HEK293T (cell line): ENCODE measurements around the gene TAS2R60.

Source experiments
- CTCF ChIA-PET: fragments of 350-600 bp; formaldehyde crosslinking; extraction: SDS; loops from one replicate; lab custom pipeline; 2021; ENCODE audit warnings: antibody characterized with exemption, inconsistent platforms; lab: Yijun Ruan, JAX
- POLR2A ChIA-PET: fragments of 350-600 bp; formaldehyde crosslinking; extraction: SDS; loops from one replicate; lab custom pipeline; 2020; ENCODE audit warnings: antibody characterized with exemption, inconsistent platforms; lab: Yijun Ruan, JAX
- DNase-seq: peaks from one replicate; pipeline ENCODE4 v3.0.0; 2012; ENCODE audit warnings: mixed read lengths; ENCODE audit errors: extremely low spot score
- ARNT ChIP-seq: fragments of 450-650 bp; IDR thresholded peaks from 2 replicates; pipeline ENCODE4 v1.6.1; 2017; ENCODE audit warnings: mild to moderate bottlenecking
- BHLHE40 ChIP-seq: fragments of 450-650 bp; IDR thresholded peaks from 2 replicates; pipeline ENCODE4 v1.6.1; 2016; ENCODE audit warnings: mild to moderate bottlenecking, moderate library complexity, borderline replicate concordance
- CTBP1 ChIP-seq: fragments of 450-650 bp; IDR thresholded peaks from 2 replicates; pipeline ENCODE4 v1.6.1; 2016; ENCODE audit warnings: borderline replicate concordance
- ELF4 ChIP-seq: fragments of 450-650 bp; IDR thresholded peaks from 2 replicates; pipeline ENCODE4 v1.6.1; 2017; ENCODE audit warnings: antibody characterized with exemption
- FOXA1 ChIP-seq: fragments of 450-650 bp; IDR thresholded peaks from 2 replicates; pipeline ENCODE4 v1.6.1; 2016; ENCODE audit warnings: mild to moderate bottlenecking
- FOXK2 ChIP-seq: fragments of 450-650 bp; IDR thresholded peaks from 2 replicates; pipeline ENCODE4 v1.6.1; 2016; ENCODE audit warnings: mild to moderate bottlenecking
- FOXM1 ChIP-seq: fragments of 450-650 bp; IDR thresholded peaks from 2 replicates; pipeline ENCODE4 v1.6.1; 2017; ENCODE audit warnings: mild to moderate bottlenecking, borderline replicate concordance
- HDGF ChIP-seq: fragments of 450-650 bp; IDR thresholded peaks from 2 replicates; pipeline ENCODE4 v1.6.1; 2017; ENCODE audit warnings: antibody characterized with exemption, borderline replicate concordance
- L3MBTL2 ChIP-seq: fragments of 450-650 bp; conservative IDR thresholded peaks from 2 replicates; pipeline ENCODE4 v1.6.1; 2016; ENCODE audit warnings: mild to moderate bottlenecking
- LEF1 ChIP-seq: fragments of 450-650 bp; IDR thresholded peaks from 2 replicates; pipeline ENCODE4 v1.6.1; 2017; ENCODE audit warnings: mild to moderate bottlenecking, borderline replicate concordance
- NFRKB ChIP-seq: fragments of 450-650 bp; IDR thresholded peaks from 2 replicates; pipeline ENCODE4 v1.6.1; 2016; ENCODE audit warnings: mild to moderate bottlenecking, moderate library complexity
- SP1 ChIP-seq: fragments of 450-650 bp; IDR thresholded peaks from 2 replicates; pipeline ENCODE4 v1.6.1; 2017
- SUZ12 ChIP-seq: fragments of 450-650 bp; IDR thresholded peaks from 2 replicates; pipeline ENCODE4 v1.6.1; 2016; ENCODE audit warnings: mild to moderate bottlenecking
- TARDBP ChIP-seq: fragments of 450-650 bp; IDR thresholded peaks from 2 replicates; pipeline ENCODE4 v1.6.1; 2016
- ZNF384 ChIP-seq: fragments of 450-650 bp; IDR thresholded peaks from 2 replicates; pipeline ENCODE4 v1.6.1; 2016
- TF ChIP-seq, protein P1 (sequence below): fragments of 450-650 bp; IDR thresholded peaks from 2 replicates; pipeline ENCODE4 v1.6.1; 2016

The TAS2R60 gene

DNA sequence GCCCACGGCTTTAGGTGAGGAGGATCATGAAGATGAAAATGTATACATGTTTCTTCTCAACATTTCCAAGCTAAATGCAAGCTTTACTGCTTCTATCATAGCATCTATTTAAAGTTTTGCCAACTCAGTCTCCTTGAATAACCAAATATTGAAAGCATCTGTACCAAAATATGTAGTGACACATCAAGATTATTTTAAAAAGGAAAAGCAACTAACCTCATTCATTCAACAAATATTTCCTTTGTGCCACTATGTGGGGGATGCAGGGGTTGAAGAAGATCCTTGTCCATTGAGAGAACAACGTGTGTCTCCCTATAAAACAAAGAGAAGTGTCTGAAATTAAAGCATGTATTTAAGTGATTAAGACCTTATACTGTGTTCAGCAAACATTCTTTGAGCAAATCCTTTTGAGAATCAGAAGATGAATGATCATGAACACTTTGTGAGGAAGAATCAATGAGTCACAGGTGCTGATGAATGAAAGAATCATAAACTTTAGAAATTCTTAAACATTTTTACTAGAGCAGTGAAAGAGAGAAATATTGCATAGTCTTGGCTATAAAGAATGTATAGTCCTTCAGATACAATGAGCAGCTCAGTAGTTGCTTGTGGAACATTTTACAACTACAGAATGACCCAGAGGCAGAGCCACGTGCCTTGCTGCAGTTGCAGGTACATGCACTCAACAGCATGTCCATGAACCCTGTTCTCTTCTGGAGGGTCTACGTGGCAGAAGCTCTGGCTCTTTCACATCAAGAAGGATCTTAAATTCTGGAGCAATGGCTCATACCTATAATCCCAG, 13.9 kb downstream of the TAS2R60 start:
- TF ChIP-seq FOXM1, result no peak
- no peak for TF ChIP-seq LEF1
- no peak for TF ChIP-seq ARNT
- no peak for TF ChIP-seq CTBP1
- no peak for TF ChIP-seq SUZ12
- no peak for TF ChIP-seq FOXK2
- TF ChIP-seq SP1, result no peak
- TF ChIP-seq TARDBP, result no peak
- TF ChIP-seq ZNF384, result no peak
- no peak for TF ChIP-seq BHLHE40
- no peak for TF ChIP-seq ELF4
- no peak for TF ChIP-seq NFRKB
- TF ChIP-seq FOXA1, result no peak
- TF ChIP-seq L3MBTL2, result no peak
- TF ChIP-seq HDGF, result no peak
- POLR2A ChIA-PET, result no interaction called here
- no peak for DNase-seq
- CTCF ChIA-PET, result no interaction called here

DNA sequence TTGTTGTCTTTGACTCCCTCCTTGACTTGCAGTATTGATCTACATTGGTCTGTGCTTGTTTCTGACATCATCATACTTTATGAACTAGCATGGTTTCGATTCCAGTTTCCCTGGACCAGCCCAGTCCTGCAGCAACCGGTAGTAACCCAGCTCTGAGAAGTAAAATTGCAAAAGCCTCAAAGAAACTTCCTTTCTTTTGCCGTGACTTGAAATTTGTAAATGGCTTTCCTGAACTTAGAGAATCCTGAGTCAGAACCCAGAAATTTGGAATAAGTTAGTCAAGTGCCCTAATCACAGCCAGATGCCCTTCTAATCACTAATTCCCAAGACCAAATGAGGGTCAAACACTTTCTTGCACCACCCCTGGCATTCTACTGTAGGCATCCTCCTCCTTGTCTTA, 15.0 kb downstream of the TAS2R60 start:
- TF ChIP-seq, protein P1, sequence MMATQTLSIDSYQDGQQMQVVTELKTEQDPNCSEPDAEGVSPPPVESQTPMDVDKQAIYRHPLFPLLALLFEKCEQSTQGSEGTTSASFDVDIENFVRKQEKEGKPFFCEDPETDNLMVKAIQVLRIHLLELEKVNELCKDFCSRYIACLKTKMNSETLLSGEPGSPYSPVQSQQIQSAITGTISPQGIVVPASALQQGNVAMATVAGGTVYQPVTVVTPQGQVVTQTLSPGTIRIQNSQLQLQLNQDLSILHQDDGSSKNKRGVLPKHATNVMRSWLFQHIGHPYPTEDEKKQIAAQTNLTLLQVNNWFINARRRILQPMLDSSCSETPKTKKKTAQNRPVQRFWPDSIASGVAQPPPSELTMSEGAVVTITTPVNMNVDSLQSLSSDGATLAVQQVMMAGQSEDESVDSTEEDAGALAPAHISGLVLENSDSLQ, result no peak
- TF ChIP-seq ARNT (no peak), NFRKB (no peak), ZNF384 (no peak), HDGF (no peak), FOXM1 (no peak), LEF1 (no peak), SUZ12 (no peak), TARDBP (no peak), BHLHE40 (no peak), FOXA1 (no peak), ELF4 (no peak), SP1 (no peak), FOXK2 (no peak), CTBP1 (no peak), L3MBTL2 (no peak)
- ChIA-PET CTCF (no interaction called here), POLR2A (no interaction called here)
- no peak for DNase-seq

DNA sequence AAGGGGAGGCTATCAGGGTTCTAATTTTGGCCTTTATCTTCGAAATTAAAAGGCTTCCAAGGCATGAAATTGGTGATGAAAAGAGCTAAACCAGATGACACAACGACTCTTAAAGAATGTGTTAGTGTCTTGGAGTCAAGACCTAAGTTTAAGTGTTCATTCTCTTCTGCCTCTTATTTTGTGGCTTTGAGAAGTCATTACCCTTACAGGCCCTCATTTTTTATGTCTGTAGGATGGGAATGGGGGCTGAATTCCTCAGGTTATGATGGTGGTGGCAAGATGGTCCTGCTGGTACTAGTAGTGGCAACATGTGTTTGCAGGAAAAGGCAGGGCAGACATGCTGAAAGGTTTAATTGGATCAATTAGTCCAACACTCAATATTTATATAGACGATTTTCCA, 15.4 kb downstream of the TAS2R60 start:
- ChIA-PET POLR2A (no interaction called here), CTCF (no interaction called here)
- TF ChIP-seq SP1, result no peak
- TF ChIP-seq ELF4, result no peak
- no peak for TF ChIP-seq HDGF
- no peak for DNase-seq

DNA sequence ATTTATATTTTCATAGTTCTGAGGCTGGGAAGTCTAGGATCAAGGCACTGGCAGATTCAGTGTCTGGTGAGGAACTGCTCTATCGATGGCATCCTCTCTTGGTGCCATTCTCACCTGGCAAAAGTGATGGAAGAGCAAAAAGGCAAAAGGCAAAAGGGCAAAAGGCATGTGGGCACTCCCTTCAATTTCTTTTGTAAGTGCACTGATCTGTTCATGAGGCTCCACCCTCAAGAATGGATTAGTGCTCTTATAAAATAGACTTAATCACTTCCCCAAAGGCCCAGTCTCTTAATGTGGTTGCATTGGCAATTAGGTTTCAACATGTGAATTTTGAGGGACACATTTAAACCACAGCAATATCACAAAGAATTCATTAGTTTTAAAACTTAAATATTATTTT, 16.1 kb downstream of the TAS2R60 start:
- CTCF ChIA-PET, result no interaction called here
- no peak for DNase-seq
- no peak for TF ChIP-seq TARDBP
- POLR2A ChIA-PET, result no interaction called here

DNA sequence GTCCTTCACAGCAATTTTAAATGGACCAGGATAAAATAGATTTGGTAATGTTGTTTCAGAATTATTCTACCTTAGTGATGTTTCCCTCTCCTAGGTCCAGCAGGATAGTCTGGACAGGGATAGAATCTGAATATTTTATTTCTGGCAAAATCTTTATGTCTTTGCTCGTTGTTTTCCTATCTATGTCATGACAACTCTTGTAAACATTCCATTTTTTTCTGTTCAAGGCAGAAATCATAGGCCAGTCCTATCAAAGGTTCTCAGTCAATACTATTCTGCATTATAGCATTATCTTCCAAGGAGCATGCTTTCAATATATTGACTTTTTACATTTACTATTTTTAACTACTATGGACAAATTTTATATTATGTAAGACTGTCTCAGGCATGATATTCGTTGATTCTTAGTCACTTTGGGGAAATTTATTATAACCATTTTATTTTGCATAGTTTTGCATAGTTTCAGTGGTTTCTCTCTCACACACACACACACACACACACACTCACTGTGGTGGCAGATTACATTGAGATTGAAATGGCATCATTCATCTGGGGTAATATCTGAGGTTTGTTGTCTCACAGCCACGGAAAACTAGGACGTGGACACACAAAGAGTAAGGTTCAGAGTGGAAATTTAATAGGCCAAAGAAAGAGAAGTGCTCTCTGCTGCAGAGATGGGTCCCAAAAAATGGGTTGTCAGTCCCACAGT, 17.2 kb downstream of the TAS2R60 start:
- no peak for DNase-seq
- ChIA-PET CTCF (no interaction called here), POLR2A (no interaction called here)
- TF ChIP-seq SP1 (no peak), TARDBP (no peak), ELF4 (no peak), L3MBTL2 (no peak), HDGF (no peak), SUZ12 (no peak), FOXK2 (no peak), FOXA1 (no peak)
- TF ChIP-seq, protein P1, result no peak

DNA sequence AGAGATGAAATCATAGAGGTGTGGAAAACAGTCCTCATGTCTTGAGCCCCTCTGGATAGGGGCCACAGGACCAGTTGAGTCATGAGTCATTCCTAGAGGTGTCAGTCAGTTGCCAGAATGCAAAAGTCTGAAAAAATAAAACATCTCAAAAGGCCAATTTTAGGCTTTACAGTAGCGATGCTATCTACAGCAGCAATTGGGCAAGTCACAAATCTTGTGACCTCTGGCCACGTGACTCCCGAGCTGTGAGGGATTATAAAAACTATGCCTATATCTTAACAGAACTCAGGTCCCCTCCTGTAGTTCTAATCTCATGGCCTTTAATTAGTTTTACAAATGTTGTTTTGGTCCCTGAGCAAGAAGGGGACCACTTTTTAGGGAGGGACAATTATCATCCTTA, 18.8 kb downstream of the TAS2R60 start:
- DNase-seq, result no peak
- CTCF ChIA-PET, result no interaction called here
- TF ChIP-seq FOXM1, result no peak
- TF ChIP-seq FOXA1, result no peak
- TF ChIP-seq HDGF, result no peak
- TF ChIP-seq ARNT, result no peak
- TF ChIP-seq L3MBTL2, result no peak
- TF ChIP-seq FOXK2, result no peak
- TF ChIP-seq ELF4, result no peak
- no peak for TF ChIP-seq ZNF384
- TF ChIP-seq, protein P1, result no peak
- no peak for TF ChIP-seq SP1
- TF ChIP-seq BHLHE40, result no peak
- no peak for TF ChIP-seq TARDBP
- TF ChIP-seq SUZ12, result no peak
- POLR2A ChIA-PET, result no interaction called here
